ENCODE data around the gene LHX1. TPM values are rescaled to one million over a fixed set of nuclear protein-coding genes. Genes with fewer than 3 reads are reported as not detected.

LHX1 gene
- total and polyA plus RNA-seq, 9 of the 15 experiments (the other 6 are each of a cell fraction or from before 2014, with no cell fraction given) = 0.05 to 0.64 (median 0.07) TPM; not detected in 6

DNA sequence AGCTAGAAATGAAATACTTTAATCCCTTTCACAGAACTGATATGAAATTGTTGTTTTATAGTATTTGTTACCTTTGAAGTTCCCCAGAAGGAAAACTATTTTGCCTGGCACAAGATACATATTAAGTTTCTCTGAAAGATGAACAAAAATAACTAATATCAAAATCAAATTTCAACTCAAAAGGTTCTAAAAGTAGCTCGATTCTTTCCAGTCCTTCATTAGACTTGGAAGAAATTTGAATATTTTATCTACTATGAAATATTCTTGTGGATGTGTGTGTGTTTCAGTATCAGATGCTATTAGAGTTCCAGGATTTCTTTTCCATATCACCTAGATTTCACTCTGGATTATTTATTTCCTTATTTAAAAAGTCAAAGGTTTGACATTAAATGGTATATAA is 7.9 kb downstream of the LHX1 start:
- no peak overlapping the region for H2AFZ ChIP-seq (ENCODE audit: low read depth, low read length)
- no peak overlapping the region for H3K4me2 ChIP-seq (ENCODE audit: insufficient read depth, low read length)
- no peaks in the 10 kb centered on the region for H3K9me3 ChIP-seq (replicated peaks; ENCODE audit: control insufficient read depth, insufficient read depth, low read depth, low read length)
- ChIA-PET CTCF (ENCODE audit: low intra/inter-chr PET ratio) (no interaction called here), POLR2A (interaction anchor here (0.6 kb wide), 1 partner anchor 27 kb away, joined by 4 read pairs; no protein-coding TSS in a partner anchor)
- no peaks in the 10 kb centered on the region for H4K20me1 ChIP-seq (replicated peaks; ENCODE audit: control insufficient read depth, insufficient read depth, low read length)
- no peak for DNase-seq (ENCODE audit: extremely low read depth in 1 of 4, low spot score in 3 of 4)
- H3K4me1 ChIP-seq (replicated peaks in 1 of 2; ENCODE audit: control insufficient read depth in 2 of 2, insufficient read depth in 2 of 2, low read length in 2 of 2) = peaks cover 12 to 20% of the 10 kb centered on the region in 2 experiments; a peak in 4 of 5 replicates
- H3K36me3 ChIP-seq (ENCODE audit: control insufficient read depth, insufficient read depth, low read length) = peaks cover 2% of the 10 kb centered on the region; the same call in 1 of the 3 replicates
- H3K27ac ChIP-seq (ENCODE audit: extremely low read depth, low read depth, low read length) = no peak overlapping the region
- in situ Hi-C loops (cut with MboI) (no loop called here), intact Hi-C loops (cut with micrococcal nuclease) (no loop called here)
- WGBS (ENCODE audit: insufficient coverage, low coverage, missing lambda C conversion rate) = 0% methylated on average over 1 of the region's 1 CpG
- H3K9ac ChIP-seq (ENCODE audit: insufficient read depth in 1 of 2, low read depth in 2 of 2, low read length in 2 of 2) = no peak overlapping the region
- BruUV-seq (replicated peaks) = no TSS peak
- H3K9me1 ChIP-seq (ENCODE audit: control insufficient read depth, insufficient read depth, low read length) = no peaks in the 10 kb centered on the region
- peaks cover 14% of the 10 kb centered on the region for H3K79me2 ChIP-seq (ENCODE audit: control insufficient read depth, insufficient read depth, low read length)
- no peak overlapping the region for H3K4me3 ChIP-seq
- H3K27me3 ChIP-seq (ENCODE audit: control insufficient read depth in 2 of 2, insufficient read depth in 2 of 2, low read length in 2 of 2) = peaks cover 8 to 27% of the 10 kb centered on the region in 2 experiments; a peak in 4 of 5 replicates
- ATAC-seq = no peak
- FAIRE-seq = no peak
- no peak for TF ChIP-seq SLC30A9 (CRISPR knock-in tag; IDR thresholded peaks at IDR 0.05)
- no peak for TF ChIP-seq LEF1 (IDR thresholded peaks at IDR 0.05)
- TF ChIP-seq ETS2 (tag; IDR thresholded peaks at IDR 0.05; ENCODE audit: borderline replicate concordance, poor library complexity, severe bottlenecking) = no peak
- TF ChIP-seq, protein P1, sequence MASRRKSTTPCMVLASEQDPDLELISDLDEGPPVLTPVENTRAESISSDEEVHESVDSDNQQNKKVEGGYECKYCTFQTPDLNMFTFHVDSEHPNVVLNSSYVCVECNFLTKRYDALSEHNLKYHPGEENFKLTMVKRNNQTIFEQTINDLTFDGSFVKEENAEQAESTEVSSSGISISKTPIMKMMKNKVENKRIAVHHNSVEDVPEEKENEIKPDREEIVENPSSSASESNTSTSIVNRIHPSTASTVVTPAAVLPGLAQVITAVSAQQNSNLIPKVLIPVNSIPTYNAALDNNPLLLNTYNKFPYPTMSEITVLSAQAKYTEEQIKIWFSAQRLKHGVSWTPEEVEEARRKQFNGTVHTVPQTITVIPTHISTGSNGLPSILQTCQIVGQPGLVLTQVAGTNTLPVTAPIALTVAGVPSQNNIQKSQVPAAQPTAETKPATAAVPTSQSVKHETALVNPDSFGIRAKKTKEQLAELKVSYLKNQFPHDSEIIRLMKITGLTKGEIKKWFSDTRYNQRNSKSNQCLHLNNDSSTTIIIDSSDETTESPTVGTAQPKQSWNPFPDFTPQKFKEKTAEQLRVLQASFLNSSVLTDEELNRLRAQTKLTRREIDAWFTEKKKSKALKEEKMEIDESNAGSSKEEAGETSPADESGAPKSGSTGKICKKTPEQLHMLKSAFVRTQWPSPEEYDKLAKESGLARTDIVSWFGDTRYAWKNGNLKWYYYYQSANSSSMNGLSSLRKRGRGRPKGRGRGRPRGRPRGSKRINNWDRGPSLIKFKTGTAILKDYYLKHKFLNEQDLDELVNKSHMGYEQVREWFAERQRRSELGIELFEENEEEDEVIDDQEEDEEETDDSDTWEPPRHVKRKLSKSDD (conservative IDR thresholded peaks at IDR 0.05; ENCODE audit: low read length) = no peak
- TF ChIP-seq, protein P2, sequence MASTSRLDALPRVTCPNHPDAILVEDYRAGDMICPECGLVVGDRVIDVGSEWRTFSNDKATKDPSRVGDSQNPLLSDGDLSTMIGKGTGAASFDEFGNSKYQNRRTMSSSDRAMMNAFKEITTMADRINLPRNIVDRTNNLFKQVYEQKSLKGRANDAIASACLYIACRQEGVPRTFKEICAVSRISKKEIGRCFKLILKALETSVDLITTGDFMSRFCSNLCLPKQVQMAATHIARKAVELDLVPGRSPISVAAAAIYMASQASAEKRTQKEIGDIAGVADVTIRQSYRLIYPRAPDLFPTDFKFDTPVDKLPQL (IDR thresholded peaks at IDR 0.05; ENCODE audit: extremely low read depth, insufficient read length) = no peak
- TF ChIP-seq FOXK2 (conservative IDR thresholded peaks at IDR 0.05 in 1 of 2, IDR thresholded peaks at IDR 0.05 in 1 of 2; ENCODE audit: low read depth in 2 of 2) = no peak
- TF ChIP-seq TEAD2 (tag; IDR thresholded peaks at IDR 0.05) = no peak
- TF ChIP-seq, protein P3, sequence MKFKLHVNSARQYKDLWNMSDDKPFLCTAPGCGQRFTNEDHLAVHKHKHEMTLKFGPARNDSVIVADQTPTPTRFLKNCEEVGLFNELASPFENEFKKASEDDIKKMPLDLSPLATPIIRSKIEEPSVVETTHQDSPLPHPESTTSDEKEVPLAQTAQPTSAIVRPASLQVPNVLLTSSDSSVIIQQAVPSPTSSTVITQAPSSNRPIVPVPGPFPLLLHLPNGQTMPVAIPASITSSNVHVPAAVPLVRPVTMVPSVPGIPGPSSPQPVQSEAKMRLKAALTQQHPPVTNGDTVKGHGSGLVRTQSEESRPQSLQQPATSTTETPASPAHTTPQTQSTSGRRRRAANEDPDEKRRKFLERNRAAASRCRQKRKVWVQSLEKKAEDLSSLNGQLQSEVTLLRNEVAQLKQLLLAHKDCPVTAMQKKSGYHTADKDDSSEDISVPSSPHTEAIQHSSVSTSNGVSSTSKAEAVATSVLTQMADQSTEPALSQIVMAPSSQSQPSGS (CRISPR knock-in tag; IDR thresholded peaks at IDR 0.05) = no peak
- TF ChIP-seq EP400 (IDR thresholded peaks at IDR 0.05) = no peak
- TF ChIP-seq RBFOX2 (IDR thresholded peaks at IDR 0.05; ENCODE audit: low read depth, low read length) = no peak
- TF ChIP-seq RBM39 (optimal IDR thresholded peaks at IDR 0.05; ENCODE audit: low read depth, low read length) = no peak
- TF ChIP-seq, protein P4, sequence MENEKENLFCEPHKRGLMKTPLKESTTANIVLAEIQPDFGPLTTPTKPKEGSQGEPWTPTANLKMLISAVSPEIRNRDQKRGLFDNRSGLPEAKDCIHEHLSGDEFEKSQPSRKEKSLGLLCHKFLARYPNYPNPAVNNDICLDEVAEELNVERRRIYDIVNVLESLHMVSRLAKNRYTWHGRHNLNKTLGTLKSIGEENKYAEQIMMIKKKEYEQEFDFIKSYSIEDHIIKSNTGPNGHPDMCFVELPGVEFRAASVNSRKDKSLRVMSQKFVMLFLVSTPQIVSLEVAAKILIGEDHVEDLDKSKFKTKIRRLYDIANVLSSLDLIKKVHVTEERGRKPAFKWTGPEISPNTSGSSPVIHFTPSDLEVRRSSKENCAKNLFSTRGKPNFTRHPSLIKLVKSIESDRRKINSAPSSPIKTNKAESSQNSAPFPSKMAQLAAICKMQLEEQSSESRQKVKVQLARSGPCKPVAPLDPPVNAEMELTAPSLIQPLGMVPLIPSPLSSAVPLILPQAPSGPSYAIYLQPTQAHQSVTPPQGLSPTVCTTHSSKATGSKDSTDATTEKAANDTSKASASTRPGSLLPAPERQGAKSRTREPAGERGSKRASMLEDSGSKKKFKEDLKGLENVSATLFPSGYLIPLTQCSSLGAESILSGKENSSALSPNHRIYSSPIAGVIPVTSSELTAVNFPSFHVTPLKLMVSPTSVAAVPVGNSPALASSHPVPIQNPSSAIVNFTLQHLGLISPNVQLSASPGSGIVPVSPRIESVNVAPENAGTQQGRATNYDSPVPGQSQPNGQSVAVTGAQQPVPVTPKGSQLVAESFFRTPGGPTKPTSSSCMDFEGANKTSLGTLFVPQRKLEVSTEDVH (IDR thresholded peaks at IDR 0.05; ENCODE audit: low read depth, partially characterized antibody) = no peak
- no peak for TF ChIP-seq SRSF1 (IDR thresholded peaks at IDR 0.05; ENCODE audit: low read depth, low read length)
- TF ChIP-seq NR3C1 (CRISPR knock-in tag; IDR thresholded peaks at IDR 0.05) = no peak
- no peak for TF ChIP-seq JUN (IDR thresholded peaks at IDR 0.05; ENCODE audit: borderline replicate concordance, low read depth, low read length)
- no peak for TF ChIP-seq JUN (CRISPR knock-in tag; IDR thresholded peaks at IDR 0.05; ENCODE audit: borderline replicate concordance)
